ENCODE measurements around the gene PKP4.
"Not testable (repeated sequence)": the region's sequence is repeated elsewhere in the genome, so short reads cannot be mapped to it uniquely, and the experiment has no call there.

The PKP4 gene

DNA sequence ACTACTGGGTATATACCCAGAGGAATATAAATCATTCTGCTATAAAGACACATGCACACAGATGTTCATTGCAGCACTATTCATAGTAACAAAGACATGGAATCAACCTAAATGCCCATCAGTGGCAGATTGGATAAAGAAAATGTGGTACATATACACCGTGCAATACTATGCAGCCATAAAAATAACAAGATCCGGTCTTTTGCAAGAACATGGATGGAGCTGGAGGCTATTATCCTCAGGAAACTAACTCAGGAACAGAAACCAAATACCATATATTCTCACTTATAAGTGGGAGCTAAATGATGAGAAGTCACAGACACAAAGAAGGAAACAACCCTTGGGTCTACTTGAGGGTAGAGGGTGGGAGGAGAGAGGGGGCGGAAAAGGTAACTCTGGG, 16.5 kb downstream of the PKP4 start:
- not testable (repeated sequence) for DNase-seq (ENCODE audit: low read depth in 2 of 2)

GRCh38 chr2:158473719-158474392, 17.1 kb downstream of the PKP4 start:
- DNase-seq (ENCODE audit: low read depth in 2 of 2), result no peak

GRCh38 chr2:158474526-158475011, 17.8 kb downstream of the PKP4 start:
- DNase-seq (ENCODE audit: low read depth in 2 of 2), result not testable (repeated sequence)

- DNase-seq (ENCODE audit: low read depth in 2 of 2), result no peak
Observed at GRCh38 chr2:158477202-158477601, 20.4 kb downstream of the PKP4 start.

- DNase-seq (ENCODE audit: low read depth in 2 of 2), result no peak
Observed at GRCh38 chr2:158478237-158478636, 21.5 kb downstream of the PKP4 start.

DNA sequence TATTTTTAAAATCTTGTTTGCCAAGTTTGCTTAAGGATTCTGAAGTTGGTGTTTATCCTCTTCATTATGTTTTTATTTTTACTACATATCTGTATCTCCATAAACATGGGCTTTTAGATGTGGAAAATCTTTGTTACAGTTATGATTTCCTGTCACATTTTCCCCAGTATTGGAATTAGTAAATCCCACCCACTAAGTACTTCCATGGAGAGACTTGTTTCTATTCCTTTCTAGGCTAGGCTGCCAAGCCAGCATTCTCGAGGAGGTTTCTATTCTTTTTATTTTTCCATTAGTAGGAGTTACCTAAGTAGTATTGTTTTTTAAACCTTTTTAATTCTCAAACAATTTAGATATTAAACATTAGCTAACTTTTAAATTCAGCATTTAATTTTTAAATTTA, 22.1 kb downstream of the PKP4 start:
- DNase-seq (ENCODE audit: low read depth in 2 of 2), result no peak

- DNase-seq (ENCODE audit: low read depth in 2 of 2), result no peak
Observed at GRCh38 chr2:158481116-158481515, 24.4 kb downstream of the PKP4 start.

DNA sequence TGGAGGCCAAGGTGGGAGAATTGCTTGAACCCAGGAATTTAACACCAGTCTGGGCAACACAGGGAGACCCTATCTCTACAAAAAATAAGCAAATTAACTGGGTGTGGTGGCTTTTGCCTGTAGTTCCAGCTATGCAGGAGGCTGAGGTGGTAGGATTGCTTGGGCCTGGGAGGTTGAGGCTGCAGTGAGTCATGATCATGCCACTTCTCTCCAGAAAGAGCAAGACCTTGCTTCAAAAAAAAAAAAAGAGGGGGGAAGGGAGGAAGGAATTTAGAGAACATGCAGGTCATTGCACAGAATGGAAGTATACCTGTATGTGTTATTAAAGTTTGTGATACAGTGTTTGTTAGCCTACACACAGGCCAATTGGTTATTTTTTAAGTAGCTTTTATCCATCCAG, 25.8 kb downstream of the PKP4 start:
- no peak for DNase-seq (ENCODE audit: low read depth in 2 of 2)

DNA sequence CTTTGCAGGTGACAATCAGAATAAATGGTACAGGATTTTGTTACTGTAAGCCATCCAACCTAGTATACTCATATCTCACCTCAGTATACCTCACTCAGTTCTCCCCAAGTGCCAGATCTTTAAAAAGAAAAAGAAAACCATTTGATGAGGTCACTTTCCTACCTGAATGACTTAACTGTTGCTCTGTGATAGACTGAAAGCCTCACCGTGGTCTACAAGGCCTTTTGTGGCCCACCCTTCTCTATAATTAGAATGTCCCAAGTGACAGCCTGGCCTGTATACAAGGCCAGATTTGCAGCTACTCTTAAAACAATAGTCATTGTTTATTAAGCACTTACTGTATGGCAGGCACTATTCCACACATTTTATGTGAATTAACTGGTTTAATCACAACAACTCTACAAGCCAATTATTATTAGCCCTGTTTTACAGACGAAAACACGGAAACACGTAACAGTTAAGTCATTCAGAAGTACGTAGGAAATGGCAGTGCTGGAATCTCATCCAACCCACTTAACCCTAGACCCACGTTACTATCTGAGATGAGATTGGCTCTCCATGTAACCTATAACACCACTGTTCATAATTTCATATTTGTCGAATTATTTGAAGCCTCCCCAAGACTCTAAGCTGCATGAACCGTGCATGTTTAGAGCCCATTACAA, 28.3 kb downstream of the PKP4 start:
- DNase-seq (ENCODE audit: low read depth in 2 of 2), result no peak

- no peak for DNase-seq (ENCODE audit: low read depth in 2 of 2)
Observed at GRCh38 chr2:158486150-158486969, 29.6 kb downstream of the PKP4 start.

- no peak for DNase-seq (ENCODE audit: low read depth in 2 of 2)
Observed at GRCh38 chr2:158486970-158487325, 30.2 kb downstream of the PKP4 start.

DNA sequence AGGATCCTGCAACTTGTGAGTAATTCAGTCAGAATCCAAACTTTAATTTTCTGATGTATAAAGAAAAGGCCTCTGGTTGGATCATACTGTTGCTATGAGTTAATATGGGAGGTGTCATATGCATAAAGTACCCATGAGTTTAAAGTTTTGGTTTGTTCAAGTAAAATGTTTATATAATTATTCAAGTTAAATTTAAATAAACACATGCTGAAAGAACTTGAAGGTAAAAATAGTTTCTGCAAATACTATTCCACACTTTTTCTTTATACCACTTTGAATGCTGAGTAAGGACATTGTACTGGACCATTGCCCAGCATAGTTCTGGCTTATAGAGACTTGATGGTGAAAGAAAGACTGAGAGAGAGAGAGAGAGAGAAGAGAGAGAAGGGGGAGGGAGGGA, 30.7 kb downstream of the PKP4 start:
- DNase-seq (ENCODE audit: low read depth in 2 of 2), result no peak

DNA sequence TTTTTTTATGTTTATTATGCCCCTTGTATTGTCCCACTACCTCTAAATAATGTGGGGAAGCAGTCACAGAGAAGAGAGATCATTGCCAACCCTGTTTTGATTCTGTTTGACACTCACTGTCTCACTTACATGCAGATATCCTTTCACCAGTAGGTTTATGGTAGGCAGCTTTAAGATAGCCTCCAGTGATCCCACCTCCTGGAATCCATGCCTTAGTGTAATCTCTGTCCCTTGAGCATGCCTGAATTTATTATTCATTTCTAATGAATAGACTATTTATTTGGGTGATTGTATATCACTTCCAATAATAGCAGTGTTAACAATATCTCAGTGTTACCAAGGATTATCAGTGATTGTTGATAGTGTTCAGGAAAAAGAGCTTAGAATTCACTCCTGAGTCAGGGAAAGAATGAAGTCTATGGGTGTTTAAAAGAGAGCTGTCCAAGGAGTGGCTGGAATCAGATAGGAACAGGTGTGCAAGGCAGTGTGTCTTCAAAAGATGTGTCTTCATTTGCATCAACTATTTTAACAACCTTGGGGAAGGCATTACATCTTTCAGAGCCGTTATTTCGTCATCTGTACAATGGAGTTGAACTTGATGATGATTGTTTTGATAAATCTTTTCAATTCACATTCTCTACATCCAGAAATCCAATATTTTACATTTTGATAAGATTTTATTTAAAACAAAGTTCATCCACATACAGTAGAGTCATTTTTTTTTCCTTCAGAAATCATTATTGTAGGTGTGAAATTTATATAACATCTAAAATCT, 31.9 kb downstream of the PKP4 start:
- DNase-seq (ENCODE audit: low read depth in 2 of 2), result no peak

DNA sequence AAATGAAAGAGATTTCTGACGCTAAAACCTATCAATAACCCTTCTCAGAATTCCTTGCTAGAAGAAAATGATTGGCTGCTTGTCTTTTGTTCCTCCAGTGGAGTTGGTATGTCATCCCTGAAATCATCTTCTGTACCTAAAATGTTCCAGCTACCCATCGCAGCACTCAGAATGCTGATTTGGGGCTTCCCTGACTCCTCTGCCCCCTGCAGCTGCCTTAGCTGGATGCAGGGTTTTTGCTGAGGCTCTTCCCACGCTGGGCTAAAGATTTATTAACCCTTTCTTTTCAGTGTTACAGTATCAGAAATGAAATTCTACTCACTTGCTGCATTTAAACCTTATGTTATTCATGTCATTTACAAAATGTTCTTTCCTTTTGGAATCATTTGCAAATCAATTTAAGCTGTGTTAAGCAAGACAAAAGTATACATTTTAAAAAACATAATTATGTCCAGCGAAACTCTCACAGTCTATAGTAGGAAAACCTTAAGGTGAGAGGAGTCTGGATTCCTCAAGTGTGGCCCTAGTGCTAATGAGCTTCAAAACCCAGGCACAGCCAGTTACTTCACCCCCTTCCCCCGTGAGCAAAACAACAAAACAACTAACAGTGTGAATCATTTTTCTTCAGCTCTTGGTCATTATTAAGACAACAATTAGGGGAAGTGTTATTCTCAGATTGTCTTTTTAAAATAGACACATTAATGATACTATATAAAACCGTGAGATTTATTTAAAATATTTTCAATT, 32.8 kb downstream of the PKP4 start:
- no peak for DNase-seq (ENCODE audit: low read depth in 2 of 2)

GRCh38 chr2:158491072-158491471, 34.3 kb downstream of the PKP4 start:
- DNase-seq (ENCODE audit: low read depth in 2 of 2), result no peak

- no peak for DNase-seq (ENCODE audit: low read depth in 2 of 2)
Observed at GRCh38 chr2:158493458-158493857, 36.7 kb downstream of the PKP4 start.

DNA sequence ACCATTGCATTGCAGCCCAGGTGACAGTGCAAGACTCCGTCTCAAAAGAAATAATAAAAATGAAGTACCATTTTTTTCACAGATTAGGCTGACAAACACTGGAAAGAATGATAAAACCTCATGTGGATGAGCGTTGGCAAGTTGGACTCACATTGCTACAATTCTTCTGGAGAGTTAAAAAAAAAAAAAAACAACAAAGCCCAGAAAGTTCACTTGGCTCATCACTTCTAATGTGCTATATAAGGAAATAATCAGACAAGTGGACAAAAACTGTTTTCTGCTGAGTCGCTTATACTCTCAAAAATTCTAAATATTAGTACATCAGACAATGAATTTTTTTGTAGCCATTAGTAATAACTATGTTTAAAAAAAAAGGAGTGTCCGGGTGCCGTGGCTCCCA, 38.4 kb downstream of the PKP4 start:
- no peak for DNase-seq (ENCODE audit: low read depth in 2 of 2)

DNA sequence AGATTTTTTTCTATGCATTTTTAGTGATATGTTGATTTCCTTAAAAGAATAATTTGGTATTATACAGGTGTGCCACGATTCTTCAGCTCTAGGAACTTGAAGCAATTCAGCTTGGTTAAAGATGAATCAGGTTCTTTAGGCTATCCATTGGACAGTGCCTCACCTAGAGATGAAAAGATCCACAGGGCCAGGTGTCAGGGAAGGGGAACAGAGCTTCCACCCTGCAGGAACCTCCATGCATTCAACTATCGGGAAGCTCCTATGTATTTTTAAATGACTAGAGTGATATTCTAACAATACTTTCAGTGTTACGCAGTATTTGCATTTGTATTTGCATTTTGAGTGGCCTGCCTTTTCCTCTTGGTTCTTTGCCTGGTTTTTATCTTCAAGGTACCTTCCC, 40.2 kb downstream of the PKP4 start:
- DNase-seq (ENCODE audit: low read depth in 2 of 2), result no peak

DNA sequence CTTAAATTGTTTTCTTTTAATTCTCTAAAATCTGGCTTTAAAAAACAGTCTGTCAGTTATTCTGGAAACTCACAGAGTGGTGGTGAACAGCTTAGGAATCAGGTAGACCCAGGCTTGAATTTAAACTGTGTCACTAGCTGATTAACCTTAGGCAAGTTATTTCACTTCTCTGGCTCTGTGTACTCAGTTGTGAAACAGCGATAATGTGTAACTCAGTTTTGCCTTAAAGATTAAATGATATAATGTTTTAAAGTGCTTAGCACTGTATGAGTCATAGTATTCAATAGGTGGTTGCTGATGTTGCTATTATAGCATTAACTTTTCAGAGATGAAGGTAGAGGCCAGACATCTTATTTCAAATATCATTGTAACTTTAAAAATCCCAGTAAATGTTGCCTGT, 40.7 kb downstream of the PKP4 start:
- no peak for DNase-seq (ENCODE audit: low read depth in 2 of 2)

GRCh38 chr2:158498043-158498748, 41.4 kb downstream of the PKP4 start:
- DNase-seq (ENCODE audit: low read depth in 2 of 2), result no peak

DNA sequence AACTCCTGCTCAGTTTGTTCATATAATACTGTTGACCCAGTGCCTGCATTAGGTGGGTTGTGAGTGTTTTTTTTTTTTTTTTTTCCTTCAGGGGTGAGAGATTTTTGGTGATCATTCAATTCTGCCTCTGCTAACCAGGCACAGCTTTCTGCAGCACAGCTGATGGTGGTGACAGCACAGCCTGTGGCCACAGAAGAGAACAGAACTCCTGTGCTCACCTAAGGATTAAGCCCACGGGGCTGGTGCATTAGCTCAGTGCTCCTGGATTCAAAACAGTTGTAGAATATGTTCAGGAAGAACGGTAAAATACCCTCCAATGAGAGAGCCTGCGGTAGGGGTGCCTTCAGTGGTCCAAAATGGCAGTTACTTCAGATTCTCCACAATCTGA, 42.0 kb downstream of the PKP4 start:
- no peak for DNase-seq (ENCODE audit: low read depth in 2 of 2)
